K562 (cell line): ENCODE results near the gene TBX3. TPM values are rescaled to one million over a fixed set of nuclear protein-coding genes. Genes with fewer than 3 reads are reported as not detected.

Experiments
- ATAC-seq: fragments of 200-7000 bp; cut with Tn5 transposase; 3 replicates; pipeline ENCODE4 v1.9.1; 2020; ENCODE audit warnings: moderate library complexity
- BruUV-seq: library from RNA; stranded (reverse); fragments of 400-500 nt; replicated peaks from 2 replicates; lab custom pipeline; 2021; lab: Mats Ljungman, UMichigan
- CTCF ChIA-PET: fragments of 300-600 bp; formaldehyde crosslinking; extraction: SDS; loops from one replicate; lab custom pipeline; 2021; ENCODE audit warnings: low intra/inter-chr PET ratio; lab: Yijun Ruan, JAX
- POLR2A ChIA-PET: fragments of 300-600, 350-650 bp; sonication (Branson Sonifier 250); formaldehyde crosslinking; extraction: SDS; loops from one replicate; lab custom pipeline; 2021; ENCODE audit warnings: antibody characterized with exemption, inconsistent platforms; lab: Yijun Ruan, JAX
- DNase-seq, 4 experiments: peaks; one replicate each; pipeline versions ENCODE4 v3.0.0 to v3.0.0-alpha.2; 2011 to 2018; ENCODE audit warnings: low spot score in 3 of 4, mixed read lengths in 3 of 4; ENCODE audit errors: extremely low read depth in 1 of 4
- FAIRE-seq: peaks from 2 replicates; lab custom pipeline; 2011; peaks lifted over from hg19 to GRCh38; lab: Jason Lieb, UNC
- H2AFZ ChIP-seq: 2 replicates; pipeline ENCODE4 v1.6.0; 2011; ENCODE audit warnings: low read depth, low read length, control low read depth, inconsistent platforms
- H3K27ac ChIP-seq: fragments of 200-600 bp; 3 replicates; pipeline ENCODE4 v1.8.0; 2011; ENCODE audit warnings: low read depth, mild to moderate bottlenecking, control low read depth, inconsistent platforms, low read length, moderate library complexity, mixed read lengths; ENCODE audit errors: extremely low read depth
- H3K27me3 ChIP-seq, 2 experiments: fragments of 300-600 bp in 1 of 2; 2 replicates in 1 of 2; 3 replicates in 1 of 2; pipeline versions ENCODE4 v1.6.0 to v1.8.0; 2011; ENCODE audit warnings: inconsistent platforms in 2 of 2, low read length in 2 of 2, mild to moderate bottlenecking in 1 of 2, mixed read lengths in 1 of 2, moderate library complexity in 1 of 2; ENCODE audit not compliant: control insufficient read depth in 2 of 2, insufficient read depth in 2 of 2
- H3K36me3 ChIP-seq: fragments of 300-600 bp; 3 replicates; pipeline ENCODE4 v1.8.0; 2011; ENCODE audit warnings: mild to moderate bottlenecking, low read length, inconsistent platforms; ENCODE audit not compliant: control insufficient read depth, insufficient read depth
- H3K4me1 ChIP-seq, 2 experiments: fragments of 200-600 bp in 1 of 2; replicated peaks in 1 of 2; 2 replicates in 1 of 2; 3 replicates in 1 of 2; pipeline versions ENCODE4 v1.5.1 to v1.8.0; 2011; ENCODE audit warnings: inconsistent platforms in 2 of 2, low read length in 2 of 2, mild to moderate bottlenecking in 1 of 2, mixed read lengths in 1 of 2, moderate library complexity in 1 of 2; ENCODE audit not compliant: control insufficient read depth in 2 of 2, insufficient read depth in 2 of 2
- H3K4me2 ChIP-seq: 2 replicates; pipeline ENCODE4 v1.6.1; 2011; ENCODE audit warnings: low read length, control low read depth, inconsistent platforms, mixed read lengths; ENCODE audit not compliant: insufficient read depth
- H3K4me3 ChIP-seq: fragments of 200-600 bp; sonication (generic), shearing (Covaris generic); 2 replicates; pipeline ENCODE4 v1.5.1; 2016; ENCODE audit warnings: control low read depth, inconsistent platforms
- H3K79me2 ChIP-seq: fragments of 200-600 bp; 3 replicates; pipeline ENCODE4 v1.8.0; 2011; ENCODE audit warnings: low read length, inconsistent platforms; ENCODE audit not compliant: control insufficient read depth, insufficient read depth
- H3K9ac ChIP-seq, 2 experiments: 2 replicates each; pipeline versions ENCODE4 v1.6.0 to v1.6.1; 2011; ENCODE audit warnings: low read depth in 2 of 2, low read length in 2 of 2, control low read depth in 1 of 2, inconsistent platforms in 1 of 2, mild to moderate bottlenecking in 1 of 2, mixed read lengths in 1 of 2; ENCODE audit not compliant: insufficient read depth in 1 of 2
- H3K9me1 ChIP-seq: one replicate; pipeline ENCODE4 v1.6.0; 2011; ENCODE audit warnings: inconsistent platforms, mild to moderate bottlenecking, low read length, moderate library complexity; ENCODE audit not compliant: control insufficient read depth, insufficient read depth
- H3K9me3 ChIP-seq: replicated peaks from 2 replicates; pipeline ENCODE4 v1.5.1; 2011; ENCODE audit warnings: low read depth, low read length, inconsistent platforms; ENCODE audit not compliant: control insufficient read depth, insufficient read depth
- H4K20me1 ChIP-seq: replicated peaks from 2 replicates; pipeline ENCODE4 v1.6.1; 2011; ENCODE audit warnings: low read length, inconsistent platforms, mixed read lengths; ENCODE audit not compliant: control insufficient read depth, insufficient read depth
- FOXK1 ChIP-seq: sonication (generic); formaldehyde crosslinking; IDR thresholded peaks from 2 replicates; pipeline ENCODE4 v1.8.0; 2022; ENCODE audit warnings: missing genetic modification reagents, mild to moderate bottlenecking, borderline replicate concordance
- POLR3A ChIP-seq: IDR thresholded peaks from 2 replicates; pipeline ENCODE4 v1.6.1; 2011; ENCODE audit warnings: borderline replicate concordance, mild to moderate bottlenecking, moderate library complexity; ENCODE audit not compliant: insufficient read length, insufficient read depth; ENCODE audit errors: extremely low read depth
- RBM39 ChIP-seq: fragments of 200-400 bp; formaldehyde crosslinking; optimal IDR thresholded peaks from 2 replicates; pipeline ENCODE3; 2018; ENCODE audit warnings: low read depth, low read length
- SMARCA4 ChIP-seq: fragments of 450-650 bp; IDR thresholded peaks from 2 replicates; pipeline ENCODE4 v1.6.1; 2016
- ZNF785 ChIP-seq: fragments of 250-450 bp; sonication (Bioruptor Pico); IDR thresholded peaks from 2 replicates; pipeline ENCODE4 v1.4.0; 2020; ENCODE audit warnings: mild to moderate bottlenecking
- WGBS: fragments of 100-300 bp; shearing (Covaris generic); methylation state at CpG from one replicate; pipeline ENCODE4 v1.1.6; 2016; ENCODE audit warnings: low coverage, mixed read lengths; ENCODE audit not compliant: insufficient coverage; ENCODE audit errors: missing lambda C conversion rate; 5-methylcytosine and 5-hydroxymethylcytosine counted together
- in situ Hi-C: fragments of 300-500 bp; cut with MboI; formaldehyde crosslinking; loops from 4 replicates; pipeline ENCODE4 v1.15.0; 2018; ENCODE audit warnings: inconsistent platforms, mixed read lengths
- intact Hi-C: fragments of 100-400 bp; cut with micrococcal nuclease; formaldehyde crosslinking; loops from 2 replicates; pipeline ENCODE4 v1.14.2; 2022
- polyA plus RNA-seq, 8 experiments: library from polyadenylated mRNA; depleted of rRNA in 4 of 8; stranded (reverse) in 5 of 8; unstranded in 3 of 8; fragments of >200 nt; fragmentation: Nextera tagmentation in 2 of 8; fragmentation: Illumina TruSeq in 1 of 8; extraction: Ambion mirVana in 2 of 8; extraction: Trizol in 1 of 8; gene quantifications; 2 replicates each; pipeline versions ENCODE4 v1.2.1 to v1.2.3, GENCODE V29; 2011 to 2014; ENCODE audit warnings: inconsistent platforms in 1 of 8, missing spikeins in 1 of 8
- total RNA-seq, 7 experiments: library from RNA; depleted of rRNA in 6 of 7; stranded (reverse); fragments of >200 nt in 6 of 7; fragmentation: Illumina TruSeq in 2 of 7; extraction: Trizol in 2 of 7; gene quantifications; 2 replicates each; pipeline versions ENCODE4 v1.2.1 to v1.2.3, GENCODE V29; 2011 to 2021; ENCODE audit warnings: low replicate concordance in 1 of 7
- TF ChIP-seq, protein P1 (sequence below): fragments of 250-450 bp; sonication (Bioruptor Pico); IDR thresholded peaks from 2 replicates; pipeline ENCODE4 v1.5.0; 2022; ENCODE audit warnings: mild to moderate bottlenecking
- TF ChIP-seq, protein P2 (sequence below): sonication (generic); formaldehyde crosslinking; IDR thresholded peaks from 2 replicates; pipeline ENCODE4 v1.5.0; 2020; ENCODE audit warnings: missing genetic modification reagents
- TF ChIP-seq, protein P3 (sequence below): fragments of 250-450 bp; sonication (Bioruptor Pico); IDR thresholded peaks from 2 replicates; pipeline ENCODE4 v1.5.0; 2021
- TF ChIP-seq, protein P4 (sequence below), 2 experiments: IDR thresholded peaks; 2 replicates each; pipeline ENCODE4 v1.6.1; 2011; ENCODE audit warnings: borderline replicate concordance in 1 of 2, control low read depth in 1 of 2, low read depth in 1 of 2, low read length in 1 of 2, mild to moderate bottlenecking in 1 of 2, mixed read lengths in 1 of 2, moderate library complexity in 1 of 2; ENCODE audit not compliant: insufficient read depth in 1 of 2, insufficient read length in 1 of 2, poor library complexity in 1 of 2, severe bottlenecking in 1 of 2; ENCODE audit errors: extremely low read depth in 1 of 2

Gene TBX3
- total and polyA plus RNA-seq, 9 of the 15 experiments (the other 6 are each of a cell fraction or from before 2014, with no cell fraction given): 0.03 to 0.60 (median 0.19) TPM

DNA sequence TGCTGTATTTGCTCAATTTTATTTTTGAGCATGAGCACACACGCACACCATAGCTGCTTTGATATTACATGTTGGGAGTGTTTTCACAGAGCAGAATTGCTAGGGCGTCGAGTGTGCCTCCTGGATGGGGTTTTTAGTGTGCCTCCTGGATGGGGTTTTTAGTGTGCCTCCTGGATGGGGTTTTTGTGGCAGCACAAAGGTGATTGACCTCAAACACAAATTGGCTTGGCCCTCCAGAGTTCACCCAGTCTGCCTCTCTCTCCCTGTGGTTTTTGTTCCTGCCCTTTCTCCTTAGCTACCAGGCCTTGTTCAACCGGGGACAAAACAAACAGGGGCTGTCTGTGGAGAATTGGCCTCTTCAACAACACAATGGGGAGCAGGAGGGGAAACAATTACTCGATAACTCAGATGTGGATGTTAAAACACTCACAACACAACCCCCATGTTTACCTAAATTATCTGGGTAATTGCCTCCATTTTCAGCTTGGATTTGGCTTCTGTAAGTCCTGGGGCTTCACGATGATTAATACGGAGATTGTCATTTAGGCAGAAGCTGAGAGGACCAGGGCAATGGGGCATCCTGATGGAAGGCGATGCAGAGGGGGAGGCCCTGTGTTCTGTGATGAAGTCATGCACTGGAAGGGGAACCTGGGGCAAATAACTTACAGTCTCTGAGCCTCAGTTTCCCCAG, 26.9 kb downstream of the TBX3 start:
- ChIA-PET CTCF (no interaction called here), POLR2A (interaction anchor here (0.6 to 0.7 kb wide), 2 partner anchors 29 to 101 kb away, joined by 3 read pairs; no protein-coding TSS in a partner anchor)
- TF ChIP-seq FOXK1 (CRISPR knock-in tag) (no peak), RBM39 (no peak), ZNF785 (CRISPR knock-in tag) (no peak), SMARCA4 (no peak), POLR3A (no peak)
- TF ChIP-seq, protein P1, sequence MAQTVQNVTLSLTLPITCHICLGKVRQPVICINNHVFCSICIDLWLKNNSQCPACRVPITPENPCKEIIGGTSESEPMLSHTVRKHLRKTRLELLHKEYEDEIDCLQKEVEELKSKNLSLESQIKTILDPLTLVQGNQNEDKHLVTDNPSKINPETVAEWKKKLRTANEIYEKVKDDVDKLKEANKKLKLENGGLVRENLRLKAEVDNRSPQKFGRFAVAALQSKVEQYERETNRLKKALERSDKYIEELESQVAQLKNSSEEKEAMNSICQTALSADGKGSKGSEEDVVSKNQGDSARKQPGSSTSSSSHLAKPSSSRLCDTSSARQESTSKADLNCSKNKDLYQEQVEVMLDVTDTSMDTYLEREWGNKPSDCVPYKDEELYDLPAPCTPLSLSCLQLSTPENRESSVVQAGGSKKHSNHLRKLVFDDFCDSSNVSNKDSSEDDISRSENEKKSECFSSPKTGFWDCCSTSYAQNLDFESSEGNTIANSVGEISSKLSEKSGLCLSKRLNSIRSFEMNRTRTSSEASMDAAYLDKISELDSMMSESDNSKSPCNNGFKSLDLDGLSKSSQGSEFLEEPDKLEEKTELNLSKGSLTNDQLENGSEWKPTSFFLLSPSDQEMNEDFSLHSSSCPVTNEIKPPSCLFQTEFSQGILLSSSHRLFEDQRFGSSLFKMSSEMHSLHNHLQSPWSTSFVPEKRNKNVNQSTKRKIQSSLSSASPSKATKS: no peak
- TF ChIP-seq, protein P2, sequence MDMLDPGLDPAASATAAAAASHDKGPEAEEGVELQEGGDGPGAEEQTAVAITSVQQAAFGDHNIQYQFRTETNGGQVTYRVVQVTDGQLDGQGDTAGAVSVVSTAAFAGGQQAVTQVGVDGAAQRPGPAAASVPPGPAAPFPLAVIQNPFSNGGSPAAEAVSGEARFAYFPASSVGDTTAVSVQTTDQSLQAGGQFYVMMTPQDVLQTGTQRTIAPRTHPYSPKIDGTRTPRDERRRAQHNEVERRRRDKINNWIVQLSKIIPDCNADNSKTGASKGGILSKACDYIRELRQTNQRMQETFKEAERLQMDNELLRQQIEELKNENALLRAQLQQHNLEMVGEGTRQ (CRISPR knock-in tag): no peak
- TF ChIP-seq, protein P3, sequence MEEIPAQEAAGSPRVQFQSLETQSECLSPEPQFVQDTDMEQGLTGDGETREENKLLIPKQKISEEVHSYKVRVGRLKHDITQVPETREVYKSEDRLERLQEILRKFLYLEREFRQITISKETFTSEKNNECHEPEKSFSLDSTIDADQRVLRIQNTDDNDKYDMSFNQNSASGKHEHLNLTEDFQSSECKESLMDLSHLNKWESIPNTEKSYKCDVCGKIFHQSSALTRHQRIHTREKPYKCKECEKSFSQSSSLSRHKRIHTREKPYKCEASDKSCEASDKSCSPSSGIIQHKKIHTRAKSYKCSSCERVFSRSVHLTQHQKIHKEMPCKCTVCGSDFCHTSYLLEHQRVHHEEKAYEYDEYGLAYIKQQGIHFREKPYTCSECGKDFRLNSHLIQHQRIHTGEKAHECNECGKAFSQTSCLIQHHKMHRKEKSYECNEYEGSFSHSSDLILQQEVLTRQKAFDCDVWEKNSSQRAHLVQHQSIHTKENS: no peak
- TF ChIP-seq, protein P4, sequence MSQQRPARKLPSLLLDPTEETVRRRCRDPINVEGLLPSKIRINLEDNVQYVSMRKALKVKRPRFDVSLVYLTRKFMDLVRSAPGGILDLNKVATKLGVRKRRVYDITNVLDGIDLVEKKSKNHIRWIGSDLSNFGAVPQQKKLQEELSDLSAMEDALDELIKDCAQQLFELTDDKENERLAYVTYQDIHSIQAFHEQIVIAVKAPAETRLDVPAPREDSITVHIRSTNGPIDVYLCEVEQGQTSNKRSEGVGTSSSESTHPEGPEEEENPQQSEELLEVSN (IDR thresholded peaks at IDR 0.05; ENCODE audit: borderline replicate concordance in 1 of 2, extremely low read depth in 1 of 2, insufficient read depth in 1 of 2, insufficient read length in 1 of 2, low read depth in 1 of 2, low read length in 1 of 2, poor library complexity in 1 of 2, severe bottlenecking in 1 of 2): no peak
- Histone ChIP-seq H3K9ac (no peak overlapping the region), H3K9me1 (no peaks in the 10 kb centered on the region), H4K20me1 (no peaks in the 10 kb centered on the region), H3K36me3 (no peaks in the 10 kb centered on the region), H3K4me3 (no peak overlapping the region), H3K79me2 (no peaks in the 10 kb centered on the region), H3K4me1 (no peaks in the 10 kb centered on the region), H3K9me3 (no peaks in the 10 kb centered on the region), H2AFZ (no peak overlapping the region), H3K27ac (no peak overlapping the region), H3K4me2 (no peak overlapping the region), H3K27me3 (peaks cover 0 to 9% of the 10 kb centered on the region in 2 experiments; a peak in 1 of 5 replicates)
- intact Hi-C loops (no loop called here), in situ Hi-C loops (no loop called here)
- DNase-seq (no peak), FAIRE-seq (no peak), ATAC-seq (no peak)
- no TSS peak for BruUV-seq
- 0% methylated on average over 7 of the region's 8 CpGs for WGBS
